GM23338 (cell line): ENCODE data around the gene PHF5A. TPM values are rescaled to one million over a fixed set of nuclear protein-coding genes. Genes with fewer than 3 reads are reported as not detected.
A peak's percentile ranks its signal among the peaks of the same experiment; 100 is the strongest.

Source experiments
- ATAC-seq: fragments of 200-7000 bp; cut with Tn5 transposase; 3 replicates; pipeline ENCODE4 v1.9.1; 2020
- DNase-seq: peaks from one replicate; pipeline ENCODE4 v3.0.0-alpha.2; 2015; ENCODE audit warnings: low spot score
- H2AFZ ChIP-seq: fragments of 200-600 bp; sonication (generic); 2 replicates; pipeline ENCODE4 v1.8.0; 2016; ENCODE audit warnings: antibody characterized with exemption, mild to moderate bottlenecking, moderate library complexity
- H3F3A ChIP-seq: fragments of 200-600 bp; sonication (generic); replicated peaks from 2 replicates; pipeline ENCODE4 v1.8.0; 2017; ENCODE audit warnings: antibody characterized with exemption, mixed run types, low read depth
- H3K27ac ChIP-seq: fragments of 200-600 bp; sonication (generic); 2 replicates; pipeline ENCODE4 v1.6.1; 2016; ENCODE audit warnings: low read depth
- H3K27me3 ChIP-seq: fragments of 200-600 bp; sonication (generic); 2 replicates; pipeline ENCODE4 v1.8.0; 2016; ENCODE audit warnings: mild to moderate bottlenecking, mixed run types, moderate library complexity; ENCODE audit not compliant: insufficient read depth
- H3K36me3 ChIP-seq: fragments of 200-600 bp; sonication (generic); 2 replicates; pipeline ENCODE4 v1.8.0; 2016; ENCODE audit warnings: mild to moderate bottlenecking; ENCODE audit not compliant: insufficient read depth
- H3K4me1 ChIP-seq: fragments of 200-600 bp; sonication (generic); 2 replicates; pipeline ENCODE4 v1.8.0; 2016; ENCODE audit warnings: mild to moderate bottlenecking, moderate library complexity; ENCODE audit not compliant: insufficient read depth
- H3K4me2 ChIP-seq: fragments of 200-600 bp; sonication (generic); 2 replicates; pipeline ENCODE4 v1.7.1; 2017; ENCODE audit warnings: mixed run types
- H3K4me3 ChIP-seq: fragments of 200-600 bp; sonication (generic); 2 replicates; pipeline ENCODE4 v1.6.1; 2016; ENCODE audit warnings: mixed run types
- H3K79me2 ChIP-seq: fragments of 200-600 bp; sonication (generic); replicated peaks from 2 replicates; pipeline ENCODE4 v1.8.0; 2017; ENCODE audit warnings: mild to moderate bottlenecking; ENCODE audit not compliant: insufficient read depth
- H3K9me2 ChIP-seq: fragments of 200-600 bp; sonication (generic); 2 replicates; pipeline ENCODE4 v1.8.0; 2017; ENCODE audit not compliant: insufficient read depth
- H4K20me1 ChIP-seq: fragments of 200-600 bp; sonication (generic); replicated peaks from 2 replicates; pipeline ENCODE4 v1.8.0; 2017; ENCODE audit warnings: mild to moderate bottlenecking; ENCODE audit not compliant: insufficient read depth
- H3K27ac Mint-ChIP-seq: 2 replicates; pipeline ENCODE4 v1.8.0; 2020; ENCODE audit warnings: inconsistent platforms, mild to moderate bottlenecking, moderate library complexity, mixed read lengths
- H3K27me3 Mint-ChIP-seq: 3 replicates; pipeline ENCODE4 v1.8.0; 2022; ENCODE audit warnings: low read depth, mild to moderate bottlenecking, moderate library complexity, mixed read lengths, inconsistent platforms; ENCODE audit not compliant: insufficient read depth, poor library complexity
- H3K36me3 Mint-ChIP-seq: 3 replicates; pipeline ENCODE4 v1.8.0; 2021; ENCODE audit warnings: low read depth, mild to moderate bottlenecking, inconsistent platforms, moderate library complexity, mixed read lengths
- H3K4me1 Mint-ChIP-seq: 3 replicates; pipeline ENCODE4 v1.8.0; 2020; ENCODE audit warnings: mild to moderate bottlenecking, inconsistent platforms, mixed read lengths
- H3K4me3 Mint-ChIP-seq: 3 replicates; pipeline ENCODE4 v1.8.0; 2021; ENCODE audit warnings: moderate library complexity, mild to moderate bottlenecking, inconsistent platforms, mixed read lengths
- H3K9me3 Mint-ChIP-seq: 3 replicates; pipeline ENCODE4 v1.8.0; 2020; ENCODE audit warnings: moderate library complexity, mild to moderate bottlenecking, inconsistent platforms, mixed read lengths
- CREB1 ChIP-seq: fragments of 250-450 bp; sonication (Bioruptor Pico); IDR thresholded peaks from 2 replicates; pipeline ENCODE4 v1.5.0; 2020; ENCODE audit warnings: low read depth, mild to moderate bottlenecking, moderate library complexity
- ETS1 ChIP-seq: IDR thresholded peaks from 2 replicates; pipeline ENCODE4 v1.6.1; 2016; ENCODE audit warnings: antibody characterized with exemption
- NANOG ChIP-seq: IDR thresholded peaks from 2 replicates; pipeline ENCODE4 v1.6.1; 2016; ENCODE audit warnings: antibody characterized with exemption, borderline replicate concordance
- POLR2AphosphoS5 ChIP-seq: IDR thresholded peaks from 2 replicates; pipeline ENCODE4 v1.6.1; 2016; ENCODE audit warnings: antibody characterized with exemption, low read depth
- ZNF331 ChIP-seq: fragments of 250-450 bp; sonication (Bioruptor Pico); IDR thresholded peaks from 2 replicates; pipeline ENCODE4 v1.5.0; 2020; ENCODE audit warnings: low read depth, mild to moderate bottlenecking, moderate library complexity
- ZNF462 ChIP-seq: fragments of 250-450 bp; sonication (Bioruptor Pico); IDR thresholded peaks from 2 replicates; pipeline ENCODE4 v1.5.0; 2020; ENCODE audit warnings: mild to moderate bottlenecking, moderate library complexity
- polyA plus RNA-seq: library from polyadenylated mRNA; unstranded; fragments of >200 nt; fragmentation: Nextera tagmentation; extraction: Ambion mirVana; gene quantifications from 2 replicates; pipeline ENCODE4 v1.2.1, GENCODE V29; 2016
- total RNA-seq: library from RNA; depleted of rRNA; stranded (reverse); fragments of >200 nt; shearing (Covaris generic); gene quantifications from 2 replicates; pipeline ENCODE4 v1.2.3, GENCODE V29; 2014

PHF5A gene
- total and polyA plus RNA-seq, 2 experiments from 2014 or later: 49.4 to 115 TPM

GRCh38 chr22:41448189-41448808, 20.2 kb downstream of the PHF5A start:
- ATAC-seq: peak; percentile 68
- 0 out of 2 replicates have a peak, but pooled peaks cover 3% of the 10 kb centered on the region for H3K36me3 ChIP-seq
- Mint-ChIP-seq H3K27ac (peak overlapping the region; percentile 99), H3K9me3 (peaks cover 3% of the 10 kb centered on the region; the same call in 1 of the 3 replicates), H3K36me3 (peaks cover 24% of the 10 kb centered on the region), H3K27me3 (peaks cover 36% of the 10 kb centered on the region), H3K4me3 (peak overlapping the region; percentile 99), H3K4me1 (peaks cover 13% of the 10 kb centered on the region)
- H3K4me1 ChIP-seq: peaks cover 5% of the 10 kb centered on the region
- H3K79me2 ChIP-seq: peaks cover 28% of the 10 kb centered on the region
- no peaks in the 10 kb centered on the region for H3K27me3 ChIP-seq
- TF ChIP-seq ETS1 (peak; percentile 78; the same call in 1 of the 2 replicates), NANOG (no peak), POLR2AphosphoS5 (peak; percentile 70), CREB1 (peak; percentile 94), ZNF331 (no peak), ZNF462 (CRISPR knock-in tag) (no peak)
- H3K4me2 ChIP-seq: peak overlapping the region; percentile 100
- peak; percentile 99 for DNase-seq
- peak overlapping the region; percentile 99 for H3K4me3 ChIP-seq
- H2AFZ ChIP-seq: no peak overlapping the region
- H3K9me2 ChIP-seq: no peaks in the 10 kb centered on the region
- peaks cover 11% of the 10 kb centered on the region; the same call in 1 of the 2 replicates for H3F3A ChIP-seq
- H4K20me1 ChIP-seq: peaks cover 7% of the 10 kb centered on the region
- peak overlapping the region; percentile 99 for H3K27ac ChIP-seq
